Erythroblast (primary cell): ENCODE results near the gene DMD.

Source experiments
- GATA1 ChIP-seq: IDR thresholded peaks from 2 replicates; pipeline ENCODE4 v1.6.1; 2011; ENCODE audit warnings: low read depth, mild to moderate bottlenecking, control low read depth, low read length, moderate library complexity
- POLR2A ChIP-seq: IDR thresholded peaks from 2 replicates; pipeline ENCODE4 v1.6.1; 2011; ENCODE audit warnings: mild to moderate bottlenecking, low read length

DNA sequence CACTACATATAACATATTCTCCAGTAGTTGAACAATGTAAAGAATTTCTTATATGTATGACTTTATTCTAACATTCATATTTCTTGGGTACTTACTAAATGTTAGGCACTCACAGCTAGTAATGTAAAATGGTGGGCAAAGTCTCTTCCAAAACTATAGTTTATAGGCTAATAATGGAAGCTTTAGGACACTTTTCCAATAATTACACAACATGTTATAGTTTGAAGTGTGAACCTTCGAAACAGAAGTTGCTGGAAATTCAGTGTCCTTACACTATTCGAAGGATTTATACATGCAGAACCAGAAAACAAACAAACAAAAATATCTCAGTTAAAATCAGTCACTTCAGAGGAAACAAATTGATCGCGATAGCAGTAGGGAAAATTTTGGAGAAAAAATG lies 212.6 kb downstream of the DMD start:
- no peak for TF ChIP-seq POLR2A
- TF ChIP-seq GATA1 = no peak
